Epithelial cell of esophagus (primary cell): ENCODE data around the gene ANKRD6.
"Not testable (repeated sequence)": the region's sequence is repeated elsewhere in the genome, so short reads cannot be mapped to it uniquely, and the experiment has no call there.

Experiments used
- DNase-seq: peaks from one replicate; pipeline ENCODE4 v3.0.0; 2010; ENCODE audit warnings: low read depth
- H3K4me3 ChIP-seq: 2 replicates; pipeline ENCODE4 v1.5.1; 2011; ENCODE audit warnings: mild to moderate bottlenecking, low read length, control low read depth
- TF ChIP-seq, protein P1 (sequence below): IDR thresholded peaks from 2 replicates; pipeline ENCODE4 v1.5.1; 2011; ENCODE audit warnings: low read depth, mild to moderate bottlenecking, low read length, control low read depth, inconsistent platforms; ENCODE audit not compliant: insufficient read depth; ENCODE audit errors: missing control alignments

Gene ANKRD6

DNA sequence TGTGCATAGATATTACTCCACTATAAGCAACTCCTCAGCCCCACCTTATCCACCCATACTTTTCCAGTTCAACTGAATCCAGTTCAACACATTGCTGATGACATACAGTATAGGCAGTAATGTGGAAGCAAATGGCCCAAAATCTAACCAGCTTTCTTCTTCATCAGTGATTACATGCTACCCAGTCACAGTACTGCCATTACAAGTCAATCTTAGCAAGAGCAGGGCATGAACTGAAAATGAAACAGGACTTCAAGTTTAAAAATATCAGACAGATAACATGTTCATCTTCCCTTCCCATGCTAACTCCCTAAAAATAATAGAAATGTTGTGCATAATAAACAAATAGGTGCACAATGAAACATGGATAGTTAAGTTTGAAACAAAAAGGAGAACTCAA, 40.1 kb upstream of the ANKRD6 start:
- TF ChIP-seq, protein P1, sequence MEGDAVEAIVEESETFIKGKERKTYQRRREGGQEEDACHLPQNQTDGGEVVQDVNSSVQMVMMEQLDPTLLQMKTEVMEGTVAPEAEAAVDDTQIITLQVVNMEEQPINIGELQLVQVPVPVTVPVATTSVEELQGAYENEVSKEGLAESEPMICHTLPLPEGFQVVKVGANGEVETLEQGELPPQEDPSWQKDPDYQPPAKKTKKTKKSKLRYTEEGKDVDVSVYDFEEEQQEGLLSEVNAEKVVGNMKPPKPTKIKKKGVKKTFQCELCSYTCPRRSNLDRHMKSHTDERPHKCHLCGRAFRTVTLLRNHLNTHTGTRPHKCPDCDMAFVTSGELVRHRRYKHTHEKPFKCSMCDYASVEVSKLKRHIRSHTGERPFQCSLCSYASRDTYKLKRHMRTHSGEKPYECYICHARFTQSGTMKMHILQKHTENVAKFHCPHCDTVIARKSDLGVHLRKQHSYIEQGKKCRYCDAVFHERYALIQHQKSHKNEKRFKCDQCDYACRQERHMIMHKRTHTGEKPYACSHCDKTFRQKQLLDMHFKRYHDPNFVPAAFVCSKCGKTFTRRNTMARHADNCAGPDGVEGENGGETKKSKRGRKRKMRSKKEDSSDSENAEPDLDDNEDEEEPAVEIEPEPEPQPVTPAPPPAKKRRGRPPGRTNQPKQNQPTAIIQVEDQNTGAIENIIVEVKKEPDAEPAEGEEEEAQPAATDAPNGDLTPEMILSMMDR: no peak
- no peak for DNase-seq
- no peak overlapping the region for H3K4me3 ChIP-seq

DNA sequence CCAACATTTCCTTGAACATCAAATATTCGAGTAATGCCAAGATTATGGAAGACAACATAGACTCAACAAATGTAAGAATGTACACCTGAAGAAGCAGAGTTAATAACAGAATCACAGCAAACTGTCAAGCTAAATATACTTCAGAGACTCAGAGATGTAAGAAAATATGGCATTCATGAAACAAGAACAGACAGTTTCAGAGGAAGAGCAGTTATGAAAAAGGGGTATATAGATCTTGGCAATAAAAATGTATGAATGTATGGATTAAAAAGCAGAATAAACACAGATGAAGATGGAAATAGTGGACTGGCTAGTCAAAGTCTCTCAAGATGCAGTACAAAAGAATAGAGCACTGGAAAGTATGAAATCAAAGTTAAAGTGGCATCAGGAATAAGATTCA, 39.3 kb upstream of the ANKRD6 start:
- TF ChIP-seq, protein P1: no peak
- no peak for DNase-seq
- no peak overlapping the region for H3K4me3 ChIP-seq

DNA sequence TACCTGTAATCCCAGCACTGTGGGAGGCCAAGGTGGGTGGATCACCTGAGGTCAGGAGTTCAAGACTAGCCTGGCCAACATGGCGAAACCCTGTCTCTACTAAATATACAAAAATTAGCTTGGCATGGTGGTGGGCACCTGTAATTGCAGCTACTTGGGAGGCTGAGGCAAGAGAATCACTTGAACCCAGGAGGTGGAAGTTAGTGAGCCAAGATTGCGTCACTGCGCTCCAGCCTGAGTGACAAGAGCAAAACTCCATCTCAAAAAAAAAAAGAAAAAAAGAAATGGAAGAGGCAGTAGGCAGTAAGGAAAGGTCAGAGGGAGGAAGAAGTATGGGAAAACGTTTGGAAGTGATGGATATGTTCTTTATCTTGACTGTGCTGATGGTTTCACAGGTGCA, 35.1 kb upstream of the ANKRD6 start:
- H3K4me3 ChIP-seq, DNase-seq: not testable (repeated sequence)

DNA sequence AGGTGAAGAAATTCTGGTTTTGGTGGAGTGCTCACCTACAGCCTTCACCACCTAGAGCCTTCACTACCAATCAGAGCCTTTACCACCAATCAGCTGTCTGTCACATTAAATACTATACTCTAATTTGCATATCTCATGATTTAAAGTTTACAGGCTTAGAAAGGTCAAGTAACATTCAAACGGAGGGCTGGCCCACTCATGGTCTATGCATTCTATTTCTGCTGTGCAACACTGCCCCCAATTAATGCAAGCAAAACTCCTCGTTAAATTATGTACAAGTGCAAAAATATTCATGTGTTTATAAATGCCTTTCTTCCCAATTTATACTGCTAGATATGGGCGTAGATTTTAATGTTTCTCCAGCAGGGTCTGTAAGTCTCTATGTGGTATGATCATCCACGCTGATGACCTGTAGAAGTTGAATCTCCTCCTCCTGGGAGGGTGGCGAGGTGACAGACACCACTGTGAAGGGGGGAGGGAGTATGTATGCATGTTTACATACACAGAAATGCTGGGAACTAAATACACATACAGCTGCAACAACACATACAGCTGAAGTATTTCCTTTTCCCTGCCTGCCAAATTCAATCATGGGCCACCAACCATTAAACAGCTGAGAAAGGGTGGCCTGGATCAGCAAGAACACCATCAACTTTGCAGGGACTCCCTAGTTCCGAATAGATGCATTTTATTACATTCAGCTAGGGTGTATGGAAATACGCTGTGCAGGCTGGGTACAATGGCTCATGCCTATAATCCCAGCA, 34.0 kb upstream of the ANKRD6 start:
- no peak for DNase-seq
- TF ChIP-seq, protein P1: no peak
- H3K4me3 ChIP-seq: no peak overlapping the region

DNA sequence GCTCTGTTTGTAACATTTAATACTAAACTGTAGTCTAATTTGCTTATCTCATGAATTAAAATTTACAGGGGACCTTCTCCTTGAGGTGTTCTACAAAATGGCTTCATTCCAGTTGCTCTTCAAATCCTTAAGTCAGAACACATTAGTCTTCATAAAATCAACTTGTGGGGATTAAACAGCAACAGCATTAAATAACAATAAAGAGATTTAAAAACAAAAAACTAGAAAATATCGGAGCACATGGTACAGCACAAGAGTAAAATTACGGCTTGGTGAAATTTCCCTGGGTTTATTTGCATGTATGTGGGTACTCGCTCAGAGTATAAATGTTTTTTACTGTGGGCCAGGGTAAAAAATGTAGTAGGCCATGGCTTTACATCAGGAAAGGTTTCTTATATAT, 32.9 kb upstream of the ANKRD6 start:
- DNase-seq: no peak
- no peak overlapping the region for H3K4me3 ChIP-seq
- TF ChIP-seq, protein P1: no peak

DNA sequence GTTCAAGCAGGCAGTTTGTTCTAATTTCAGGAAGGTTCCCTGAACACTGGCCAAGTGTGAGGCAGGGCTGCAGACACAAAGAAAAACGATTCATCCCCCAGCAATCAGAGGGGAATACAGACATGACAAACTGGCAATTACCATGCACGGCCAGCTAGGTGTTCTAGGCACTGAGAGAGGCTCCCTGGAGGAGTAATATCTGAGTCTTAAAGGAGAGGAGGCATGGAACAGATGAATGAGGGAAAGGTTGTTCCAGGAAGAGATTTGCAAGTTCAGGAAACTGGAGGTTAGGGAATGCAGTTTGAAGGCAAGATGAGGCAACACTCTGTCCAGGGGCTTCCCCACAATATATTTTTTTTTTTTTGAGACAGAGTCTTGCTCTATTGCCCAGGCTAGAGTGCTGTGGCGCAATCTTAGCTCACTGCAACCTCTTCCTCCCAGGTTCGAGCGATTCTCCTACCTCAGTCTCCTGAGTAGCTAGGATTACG, 32.0 kb upstream of the ANKRD6 start:
- no peak for DNase-seq
- TF ChIP-seq, protein P1: no peak
- no peak overlapping the region for H3K4me3 ChIP-seq

DNA sequence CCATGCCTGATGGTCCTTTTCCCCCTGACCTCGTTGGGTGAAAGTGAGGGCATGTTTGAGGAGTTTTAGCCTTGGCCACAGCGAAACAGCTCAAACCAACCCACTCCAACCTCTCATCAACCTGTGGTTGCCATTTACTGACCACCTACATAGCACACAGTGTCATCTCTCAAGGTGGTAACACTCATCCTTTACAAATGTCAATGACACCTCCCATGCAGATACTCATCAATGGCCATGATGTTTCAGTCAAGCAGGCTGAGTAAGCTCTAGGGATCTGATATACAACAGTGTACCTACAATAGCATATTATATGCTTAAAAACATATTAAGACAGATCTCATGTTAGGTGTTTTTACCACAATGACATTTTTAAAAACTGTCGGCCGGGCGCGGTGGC, 30.2 kb upstream of the ANKRD6 start:
- TF ChIP-seq, protein P1: no peak
- H3K4me3 ChIP-seq: no peak overlapping the region
- no peak for DNase-seq
